NCI-H748 (cell line): ENCODE data around the gene ZNF516.

Source experiments
- DNase-seq: peaks from one replicate; lab custom pipeline; 2025; ENCODE audit not compliant: unreplicated experiment; lab: John Stamatoyannopoulos, UW

Gene ZNF516

GRCh38 chr18:76426737-76427305 lies 68.2 kb downstream of the ZNF516 start:
- DNase-seq, result no peak

- no peak for DNase-seq
Measured at GRCh38 chr18:76425146-76426131, 69.6 kb downstream of the ZNF516 start.

DNA sequence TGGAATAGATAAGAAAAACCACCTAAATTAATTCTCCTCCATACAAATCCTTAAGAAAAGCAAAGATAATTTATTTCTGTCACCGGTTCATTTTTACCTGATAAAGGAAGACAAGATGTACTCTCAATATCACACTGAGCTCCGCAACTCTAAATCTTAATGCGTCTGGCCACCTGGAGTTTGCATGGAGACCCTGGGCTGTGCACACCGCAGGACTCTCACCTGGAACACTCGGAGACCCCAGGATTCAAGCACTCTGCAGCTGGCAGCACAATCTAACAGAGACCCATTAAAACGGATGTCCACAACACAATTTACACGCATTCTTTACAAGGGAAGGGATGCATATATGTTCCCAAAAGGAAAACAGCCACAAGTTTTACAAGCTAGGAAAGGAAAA lies 72.2 kb downstream of the ZNF516 start:
- no peak for DNase-seq

- no peak for DNase-seq
Measured at GRCh38 chr18:76422121-76422520, 72.9 kb downstream of the ZNF516 start.

DNA sequence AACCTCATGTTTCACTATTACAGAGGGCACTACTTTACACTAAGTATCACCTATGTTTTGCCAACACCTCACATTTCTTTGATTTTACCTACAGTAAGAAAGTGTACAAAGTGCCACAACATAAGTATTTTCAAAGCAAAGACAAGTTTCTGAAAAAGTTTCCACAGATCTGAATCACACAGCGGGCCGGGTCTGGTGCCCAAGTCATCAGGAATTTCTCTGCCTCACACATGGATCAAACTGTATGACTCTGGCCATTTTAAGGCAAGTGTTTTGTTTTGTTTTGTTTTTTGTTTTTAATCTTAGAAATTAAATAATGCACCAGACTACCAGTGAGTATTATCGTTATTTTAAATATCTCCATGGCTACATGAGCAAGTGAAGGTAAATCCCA lies 73.4 kb downstream of the ZNF516 start:
- DNase-seq, result no peak

GRCh38 chr18:76420898-76421684 lies 74.0 kb downstream of the ZNF516 start:
- DNase-seq, result no peak

DNA sequence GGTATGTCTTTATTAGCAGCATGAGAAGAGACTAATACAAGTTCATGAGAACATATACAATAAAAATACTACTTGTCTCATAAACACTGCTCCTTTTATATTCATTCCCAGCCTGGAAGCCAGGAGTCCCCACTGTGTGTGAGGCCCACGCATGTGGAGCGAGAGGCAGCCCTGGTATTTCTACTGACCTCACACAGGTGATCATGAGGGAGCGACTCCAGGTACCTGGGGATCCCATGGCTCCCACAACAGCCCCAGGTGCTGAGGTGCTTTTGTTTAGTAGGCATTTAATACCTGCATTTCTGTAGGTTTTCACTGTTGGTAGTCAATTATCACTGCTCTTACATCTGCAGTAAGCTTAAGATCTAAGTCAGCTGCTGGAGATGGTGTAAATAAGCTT lies 75.2 kb downstream of the ZNF516 start:
- no peak for DNase-seq

DNA sequence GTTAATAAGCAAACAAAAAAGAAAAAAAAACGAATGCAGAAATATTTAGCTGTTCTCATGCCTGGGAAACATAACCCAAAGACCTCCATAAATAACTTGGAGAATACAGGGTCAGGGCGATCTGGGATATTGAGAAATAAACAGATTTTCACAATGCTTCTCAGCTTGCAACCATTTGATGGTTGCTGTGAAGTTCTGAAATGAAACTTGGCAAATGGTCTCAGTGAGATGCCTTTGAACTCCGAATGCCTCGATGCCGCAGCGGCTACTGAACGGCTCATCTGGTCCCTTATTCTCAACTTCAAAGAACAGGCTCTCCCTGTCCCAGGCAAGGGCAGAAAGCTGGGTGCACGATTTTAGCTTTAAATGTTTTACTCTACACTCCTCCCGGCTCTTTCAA lies 78.1 kb downstream of the ZNF516 start:
- no peak for DNase-seq

- DNase-seq, result no peak
Measured at GRCh38 chr18:76414936-76415621, 80.0 kb downstream of the ZNF516 start.

DNA sequence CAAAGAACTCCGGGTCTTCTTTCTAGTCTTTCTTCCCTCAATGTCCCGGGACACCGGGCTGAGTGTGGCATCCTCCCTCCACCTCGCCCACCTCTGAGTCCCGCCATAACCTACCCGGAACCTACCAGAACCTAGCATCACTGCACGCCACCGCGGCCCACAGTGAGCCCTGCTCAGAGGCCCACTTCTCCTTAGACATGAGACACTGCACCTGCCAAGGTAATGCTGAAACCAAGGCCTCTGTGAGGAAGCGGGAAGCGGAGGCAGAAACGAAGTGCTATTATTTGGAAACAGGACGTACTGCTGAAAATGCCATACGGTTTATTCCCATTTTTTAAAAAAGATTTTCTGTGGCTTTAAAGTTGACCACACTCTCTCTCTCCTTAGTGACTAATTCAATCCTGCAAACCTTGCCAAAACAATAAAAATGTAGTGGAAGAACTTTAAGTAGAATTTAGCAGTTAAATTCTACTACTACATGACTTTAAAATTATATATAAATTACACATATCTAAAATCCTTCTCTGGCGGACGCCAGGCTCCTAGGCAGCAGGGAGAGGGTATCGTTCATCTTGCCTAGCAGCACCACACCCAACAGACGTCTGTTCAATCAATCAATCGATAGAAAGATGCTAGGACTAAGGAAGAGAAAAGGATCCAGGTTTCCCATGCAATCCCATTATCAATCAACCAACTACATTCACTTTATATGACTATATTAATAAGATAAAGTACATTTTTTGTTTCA lies 82.0 kb downstream of the ZNF516 start:
- DNase-seq, result no peak

DNA sequence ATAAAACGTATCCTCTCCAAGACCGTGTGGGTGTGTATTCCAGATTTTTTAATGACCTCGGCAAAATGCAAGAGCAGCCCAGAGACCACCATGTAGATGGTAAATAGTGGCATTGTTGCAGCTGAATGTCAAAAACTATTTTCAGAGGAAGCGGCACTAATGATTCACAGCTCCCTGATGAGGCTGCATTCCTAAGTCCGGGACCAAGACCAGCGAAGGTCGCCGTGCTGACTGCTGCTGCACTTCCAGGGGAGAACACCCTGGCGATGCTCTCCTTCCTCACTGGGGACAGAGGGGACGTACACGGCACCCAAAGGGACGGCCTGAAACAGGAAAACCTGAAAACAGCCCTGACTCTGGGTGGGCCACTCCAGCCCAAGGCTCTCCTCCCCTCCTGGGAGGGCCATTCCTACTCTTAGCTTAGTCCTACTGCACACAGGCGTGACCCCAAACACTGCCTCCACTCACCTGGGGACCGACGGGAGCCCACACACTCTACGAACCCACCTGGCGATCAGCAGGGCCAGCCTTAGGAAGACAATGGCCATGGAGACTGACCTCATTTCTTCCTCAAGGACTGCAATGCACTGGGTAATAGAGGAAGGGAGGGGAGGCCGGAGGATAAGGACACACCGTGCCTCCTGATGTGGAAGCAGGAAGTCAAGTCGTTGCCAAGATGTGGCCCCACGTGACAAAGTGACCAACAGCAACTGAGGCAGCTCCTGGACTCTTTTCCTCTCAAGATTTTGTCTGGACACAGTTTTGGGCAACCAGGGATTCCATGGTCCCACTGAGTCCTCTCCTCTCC lies 82.8 kb downstream of the ZNF516 start:
- DNase-seq, result no peak

- DNase-seq, result no peak
Measured at GRCh38 chr18:76410660-76411417, 84.2 kb downstream of the ZNF516 start.

- DNase-seq, result no peak
Measured at GRCh38 chr18:76410033-76410432, 85.0 kb downstream of the ZNF516 start.

DNA sequence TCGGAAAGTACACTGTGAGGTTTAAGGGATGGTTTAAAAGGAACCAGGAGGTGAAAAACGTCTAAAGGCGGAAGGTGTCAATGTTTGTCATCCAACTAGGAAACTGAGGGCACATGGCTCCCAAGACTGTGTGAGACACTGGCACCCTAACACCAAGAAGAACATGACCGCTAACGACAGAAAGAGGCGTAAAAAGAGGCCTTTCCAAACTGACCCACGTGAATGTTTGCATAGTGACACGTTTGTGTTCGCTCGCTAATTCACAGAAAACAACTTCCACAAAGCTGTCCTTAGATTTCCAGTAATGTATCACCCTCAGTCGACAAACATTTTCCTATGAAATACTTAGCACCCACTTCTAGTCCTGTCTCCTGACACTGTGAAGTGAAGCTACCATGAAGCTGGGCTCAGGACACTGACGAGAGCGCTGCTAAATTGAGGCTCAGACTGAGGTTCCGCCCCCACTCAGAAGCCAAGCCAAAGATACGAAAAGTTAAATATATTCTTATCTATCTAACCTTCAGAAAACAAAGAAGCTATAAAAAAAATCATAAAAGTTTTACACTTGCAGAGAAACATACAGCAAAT lies 86.5 kb downstream of the ZNF516 start:
- DNase-seq, result no peak

DNA sequence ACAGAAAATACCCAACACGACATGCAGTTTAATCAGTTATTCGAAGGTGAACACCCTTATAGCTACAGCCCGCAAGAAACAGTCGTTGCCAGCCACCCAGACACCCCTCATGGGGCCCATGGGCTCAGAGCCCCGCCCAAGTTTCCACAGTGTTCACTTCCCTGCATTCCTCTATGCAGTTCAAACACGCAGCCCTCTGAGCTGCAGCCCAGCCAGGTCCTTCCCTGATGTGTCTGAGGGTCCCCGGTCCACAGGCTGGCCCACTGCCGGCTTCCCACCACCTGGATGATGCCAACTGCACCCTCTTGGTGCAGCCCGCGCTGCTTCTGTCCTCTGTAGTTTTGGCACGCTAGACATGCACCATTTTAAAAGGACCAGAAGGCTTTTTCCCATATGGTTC lies 87.4 kb downstream of the ZNF516 start:
- DNase-seq, result no peak

GRCh38 chr18:76406791-76407190 lies 88.3 kb downstream of the ZNF516 start:
- no peak for DNase-seq

DNA sequence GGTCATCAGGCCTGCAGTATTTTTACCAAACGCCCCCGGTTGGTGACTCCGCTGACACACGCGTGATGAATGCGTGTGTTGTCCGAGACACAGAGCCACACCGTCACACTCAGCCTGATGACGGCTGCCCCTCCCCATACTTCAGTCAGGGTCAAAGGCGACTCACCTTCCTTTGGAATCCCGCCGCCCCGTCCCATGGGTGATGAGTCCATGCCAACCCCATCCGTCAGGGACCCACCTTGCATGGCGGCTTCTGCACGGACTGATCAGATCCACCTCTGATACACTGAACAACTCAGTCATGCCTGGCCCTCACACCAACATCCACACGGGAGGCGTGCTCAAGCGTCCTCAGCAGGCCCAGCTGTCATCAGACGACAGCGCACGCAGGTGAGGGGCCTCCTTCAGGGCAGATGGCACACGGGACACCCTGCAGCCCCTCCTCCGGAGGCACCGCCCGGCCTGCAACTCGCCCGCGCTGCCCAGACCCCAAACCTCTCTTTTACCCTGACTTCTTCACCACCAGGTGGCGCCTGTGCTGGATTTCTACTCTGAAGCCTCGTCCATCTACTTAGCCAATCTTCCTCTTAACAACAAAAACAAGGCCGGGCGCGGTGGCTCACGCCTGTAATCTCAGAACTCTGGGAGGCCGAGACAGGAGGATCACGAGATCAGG lies 89.2 kb downstream of the ZNF516 start:
- DNase-seq, result peak; percentile 49

GRCh38 chr18:76405280-76405679 lies 89.8 kb downstream of the ZNF516 start:
- no peak for DNase-seq
